ENCODE data around the gene SERPINE2.

The SERPINE2 gene

DNA sequence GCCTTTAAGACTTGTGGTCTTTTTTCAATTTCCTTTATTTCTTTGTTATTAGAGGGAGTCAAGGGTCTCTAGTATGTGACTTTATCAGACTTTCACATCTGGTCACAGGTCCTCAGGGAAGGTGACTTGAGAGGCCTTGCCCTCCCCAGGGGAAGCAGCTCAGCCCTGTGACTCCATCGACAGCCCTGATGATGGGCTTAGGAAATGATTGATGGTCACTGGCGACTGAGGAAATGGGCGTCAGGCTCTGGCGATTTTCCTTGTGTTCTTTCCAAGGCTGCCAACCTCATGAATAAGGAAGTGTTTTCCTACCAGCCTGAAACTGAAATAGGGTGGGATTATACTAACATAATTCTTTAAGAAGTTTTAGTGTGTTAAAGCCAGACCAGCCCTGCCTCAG, 21.1 kb downstream of the SERPINE2 start:
- Histone ChIP-seq H3K36me3 (ENCODE audit: insufficient read depth) (no peaks in the 10 kb centered on the region), H3K9ac (no peak overlapping the region), H3K4me2 (no peak overlapping the region), H3K27me3 (ENCODE audit: insufficient read depth, low read depth) (no peaks in the 10 kb centered on the region), H3K4me3 (IDR thresholded peaks at IDR 0.05; ENCODE audit: insufficient read depth, low read depth, low read length) (no peak overlapping the region), H3K27ac (no peak overlapping the region), H3K4me1 (ENCODE audit: low read depth, poor library complexity, severe bottlenecking) (peaks cover 9% of the 10 kb centered on the region), H2AFZ (ENCODE audit: low read depth) (no peak overlapping the region), H3K79me2 (ENCODE audit: insufficient read depth, low read depth) (no peaks in the 10 kb centered on the region), H4K20me1 (ENCODE audit: insufficient read depth) (no peaks in the 10 kb centered on the region)
- TF ChIP-seq CTCF (conservative IDR thresholded peaks at IDR 0.05; ENCODE audit: low read depth, low read length) = no peak

- Histone ChIP-seq H3K27me3 (ENCODE audit: insufficient read depth, low read depth) (no peaks in the 10 kb centered on the region), H3K4me2 (no peak overlapping the region), H3K79me2 (ENCODE audit: insufficient read depth, low read depth) (no peaks in the 10 kb centered on the region), H3K36me3 (ENCODE audit: insufficient read depth) (no peaks in the 10 kb centered on the region), H4K20me1 (ENCODE audit: insufficient read depth) (no peaks in the 10 kb centered on the region), H2AFZ (ENCODE audit: low read depth) (no peak overlapping the region), H3K9ac (no peak overlapping the region), H3K27ac (no peak overlapping the region), H3K4me1 (ENCODE audit: low read depth, poor library complexity, severe bottlenecking) (no peaks in the 10 kb centered on the region), H3K4me3 (IDR thresholded peaks at IDR 0.05; ENCODE audit: insufficient read depth, low read depth, low read length) (no peak overlapping the region)
- TF ChIP-seq CTCF (conservative IDR thresholded peaks at IDR 0.05; ENCODE audit: low read depth, low read length) = no peak
Measured at GRCh38 chr2:224016963-224017362, 22.1 kb downstream of the SERPINE2 start.

- no peak overlapping the region for H3K4me2 ChIP-seq
- H3K27me3 ChIP-seq (ENCODE audit: insufficient read depth, low read depth) = no peaks in the 10 kb centered on the region
- H3K9ac ChIP-seq = no peak overlapping the region
- H4K20me1 ChIP-seq (ENCODE audit: insufficient read depth) = no peaks in the 10 kb centered on the region
- H3K4me3 ChIP-seq (IDR thresholded peaks at IDR 0.05; ENCODE audit: insufficient read depth, low read depth, low read length) = no peak overlapping the region
- no peak for TF ChIP-seq CTCF (conservative IDR thresholded peaks at IDR 0.05; ENCODE audit: low read depth, low read length)
- H3K27ac ChIP-seq = no peak overlapping the region
- H3K36me3 ChIP-seq (ENCODE audit: insufficient read depth) = no peaks in the 10 kb centered on the region
- no peaks in the 10 kb centered on the region for H3K79me2 ChIP-seq (ENCODE audit: insufficient read depth, low read depth)
- H2AFZ ChIP-seq (ENCODE audit: low read depth) = no peak overlapping the region
- H3K4me1 ChIP-seq (ENCODE audit: low read depth, poor library complexity, severe bottlenecking) = peaks cover 9% of the 10 kb centered on the region
Measured at GRCh38 chr2:224014336-224014735, 24.8 kb downstream of the SERPINE2 start.

- Histone ChIP-seq H3K4me3 (IDR thresholded peaks at IDR 0.05; ENCODE audit: insufficient read depth, low read depth, low read length) (no peak overlapping the region), H3K27me3 (ENCODE audit: insufficient read depth, low read depth) (no peaks in the 10 kb centered on the region), H2AFZ (ENCODE audit: low read depth) (no peak overlapping the region), H3K4me1 (ENCODE audit: low read depth, poor library complexity, severe bottlenecking) (peaks cover 9% of the 10 kb centered on the region), H4K20me1 (ENCODE audit: insufficient read depth) (no peaks in the 10 kb centered on the region), H3K4me2 (no peak overlapping the region), H3K36me3 (ENCODE audit: insufficient read depth) (no peaks in the 10 kb centered on the region), H3K79me2 (ENCODE audit: insufficient read depth, low read depth) (no peaks in the 10 kb centered on the region), H3K9ac (no peak overlapping the region), H3K27ac (no peak overlapping the region)
- no peak for TF ChIP-seq CTCF (conservative IDR thresholded peaks at IDR 0.05; ENCODE audit: low read depth, low read length)
Measured at GRCh38 chr2:224011837-224012236, 27.2 kb downstream of the SERPINE2 start.

Measured in KMS-11 (cell line).